RKO (cell line): ENCODE measurements around the gene HMGN4.
A peak's percentile ranks its signal among the peaks of the same experiment; 100 is the strongest.

Experiments
- DNase-seq: peaks from one replicate; pipeline ENCODE4 v3.0.0-alpha.2; 2016; ENCODE audit warnings: low spot score

Gene HMGN4

GRCh38 chr6:26537846-26538571 lies at the start of gene HMGN4:
HMGN4 (plus strand) TSS chr6:26538366; CDS start chr6:26545207, 6,841 bp downstream.
- peak; percentile 90 for DNase-seq

DNA sequence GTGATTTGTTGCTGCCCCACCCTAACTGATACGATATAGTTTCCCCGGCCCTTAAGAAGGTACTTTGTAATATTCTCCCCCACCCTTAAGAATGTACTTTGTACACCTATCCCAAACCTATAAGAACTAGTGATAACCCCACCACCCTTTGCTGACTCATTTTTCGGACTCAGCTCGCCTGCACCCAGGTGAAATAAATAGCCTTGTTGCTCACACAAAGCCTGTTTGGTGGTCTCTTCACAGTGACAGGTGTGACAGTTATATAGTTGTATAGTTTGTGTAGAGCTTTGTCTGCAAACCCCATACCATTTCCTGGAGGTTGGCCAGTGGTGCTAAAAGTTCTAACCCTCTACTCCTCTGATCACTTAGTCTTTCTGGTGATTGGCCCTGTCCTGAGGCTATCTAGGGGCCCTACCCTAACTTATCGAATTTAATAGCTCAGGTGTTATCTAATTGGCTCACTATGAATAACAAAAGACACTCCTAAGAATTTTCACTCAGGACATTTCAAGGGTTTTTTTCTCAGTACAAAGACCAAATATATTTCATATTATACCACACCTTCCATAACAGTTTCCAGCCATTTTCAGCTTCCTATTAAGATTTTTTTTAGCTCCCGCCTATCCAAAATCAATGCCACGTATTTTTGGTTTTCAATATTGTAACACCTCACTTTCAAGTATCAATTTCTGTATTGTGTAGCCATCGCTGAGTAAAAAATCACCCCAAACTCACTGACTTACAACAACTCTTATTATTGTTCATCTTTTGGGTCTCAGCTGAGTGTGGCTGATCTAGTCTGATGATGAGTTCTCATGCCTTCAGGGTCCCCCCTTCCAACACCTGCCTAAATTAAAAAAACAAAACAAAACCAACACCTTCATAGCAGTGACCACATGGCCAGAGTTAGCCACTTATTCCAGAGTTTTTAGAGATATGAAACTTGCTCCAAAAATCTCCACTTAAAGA lies 47.9 kb upstream of the HMGN4 start:
- DNase-seq = no peak

DNA sequence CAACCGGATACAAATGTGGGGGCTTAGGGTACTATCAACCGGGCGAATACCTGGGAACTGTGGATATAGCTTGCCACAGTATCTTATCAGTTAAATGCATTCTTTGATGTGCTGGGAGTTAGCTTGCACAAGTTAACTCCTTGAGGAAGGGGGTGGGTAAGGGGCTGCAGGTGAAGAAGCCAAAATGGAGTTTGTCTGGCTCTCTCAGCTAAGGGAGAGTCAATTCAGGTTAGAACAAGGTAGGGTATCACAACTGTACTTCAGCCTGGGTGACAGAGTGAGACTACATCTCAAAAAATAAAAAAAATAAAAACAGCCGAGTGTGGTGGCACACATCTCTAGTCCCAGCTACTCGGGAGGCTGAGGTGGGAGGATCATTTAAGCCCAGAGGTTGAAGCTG lies 46.6 kb upstream of the HMGN4 start:
- DNase-seq = no peak

DNA sequence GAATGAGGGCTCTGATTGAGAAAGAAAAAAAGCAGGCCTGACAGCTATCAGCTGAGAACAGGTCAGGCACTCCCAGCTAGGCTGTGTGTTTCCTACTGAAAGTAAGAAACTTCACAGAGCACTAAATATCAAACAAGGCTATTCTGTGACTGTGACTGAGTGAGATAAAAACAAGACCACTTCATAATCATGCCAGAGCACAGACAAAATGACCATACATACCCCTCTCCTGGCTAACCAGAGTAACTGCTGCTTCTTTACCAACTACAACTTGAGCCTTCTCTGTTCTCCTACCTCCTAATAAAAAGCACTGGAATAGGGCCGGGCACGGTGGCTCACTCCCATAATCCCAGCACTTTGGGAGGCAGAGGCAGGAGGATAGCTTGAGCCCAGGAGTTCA lies 44.9 kb upstream of the HMGN4 start:
- DNase-seq = peak; percentile 66

DNA sequence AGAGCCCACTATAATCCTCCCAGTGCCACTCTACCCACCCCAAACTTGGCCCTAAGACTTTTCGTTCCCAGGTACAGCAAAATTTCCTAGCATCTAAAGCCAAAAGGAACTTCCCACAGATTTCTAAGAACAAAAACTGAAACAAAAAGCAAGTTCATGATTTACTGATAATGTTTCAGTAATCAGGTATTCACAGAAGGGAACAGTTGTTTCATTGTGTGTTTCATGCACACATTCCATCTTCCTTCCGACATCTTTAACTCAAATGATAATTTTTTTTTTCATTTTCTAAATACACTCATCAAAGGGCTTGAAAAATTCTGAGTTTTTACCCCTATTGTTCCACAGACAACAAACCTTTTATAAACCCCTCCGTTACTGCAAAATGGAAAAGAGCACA lies 44.0 kb upstream of the HMGN4 start:
- DNase-seq = no peak

DNA sequence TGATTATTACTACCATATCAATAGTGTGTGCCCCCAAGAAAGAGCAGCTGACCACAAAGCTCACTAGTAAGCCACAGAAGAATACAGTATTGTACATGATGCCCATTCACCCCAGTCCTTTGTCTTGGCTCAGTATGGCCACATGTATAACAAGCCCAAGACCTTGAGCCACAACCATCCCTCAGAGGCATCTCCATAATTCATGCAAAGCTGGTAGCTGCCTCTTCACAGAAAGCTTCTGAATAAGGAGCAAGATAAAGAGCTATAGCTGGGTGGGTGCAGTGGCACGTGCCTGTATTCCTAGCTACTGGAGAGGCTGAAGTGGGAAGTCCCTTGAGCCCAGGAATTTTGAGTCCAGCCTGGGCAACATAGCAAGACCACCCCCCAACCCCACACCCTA lies 42.9 kb upstream of the HMGN4 start:
- no peak for DNase-seq

- DNase-seq = no peak
Measured at GRCh38 chr6:26497610-26498009, 40.6 kb upstream of the HMGN4 start.

DNA sequence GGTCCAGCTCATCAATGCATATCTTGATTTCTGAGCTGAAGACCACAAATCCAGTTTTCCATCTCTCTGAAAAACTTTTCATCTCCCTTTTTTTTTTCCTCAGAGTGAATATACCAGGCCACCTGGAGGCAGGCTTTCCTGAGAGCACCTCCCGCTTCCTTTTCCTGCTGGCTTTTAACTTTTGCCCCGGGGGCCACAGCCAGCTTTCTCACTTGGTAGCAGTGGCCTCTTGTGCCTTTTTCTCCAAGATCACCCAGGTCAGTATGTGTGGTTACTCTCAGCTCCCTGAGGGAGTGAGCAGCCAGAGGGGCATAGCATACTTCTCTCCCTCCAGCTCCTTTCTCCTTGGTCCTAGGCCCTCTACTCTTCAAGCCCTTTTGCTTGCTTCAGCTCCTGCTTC lies 38.1 kb upstream of the HMGN4 start, which contains the start of gene BTN1A1:
BTN1A1 (plus strand) TSS at position 202 of the 400 bp plus-strand sequence. CDS start 984 bp downstream, outside the sequence.
- DNase-seq = no peak

DNA sequence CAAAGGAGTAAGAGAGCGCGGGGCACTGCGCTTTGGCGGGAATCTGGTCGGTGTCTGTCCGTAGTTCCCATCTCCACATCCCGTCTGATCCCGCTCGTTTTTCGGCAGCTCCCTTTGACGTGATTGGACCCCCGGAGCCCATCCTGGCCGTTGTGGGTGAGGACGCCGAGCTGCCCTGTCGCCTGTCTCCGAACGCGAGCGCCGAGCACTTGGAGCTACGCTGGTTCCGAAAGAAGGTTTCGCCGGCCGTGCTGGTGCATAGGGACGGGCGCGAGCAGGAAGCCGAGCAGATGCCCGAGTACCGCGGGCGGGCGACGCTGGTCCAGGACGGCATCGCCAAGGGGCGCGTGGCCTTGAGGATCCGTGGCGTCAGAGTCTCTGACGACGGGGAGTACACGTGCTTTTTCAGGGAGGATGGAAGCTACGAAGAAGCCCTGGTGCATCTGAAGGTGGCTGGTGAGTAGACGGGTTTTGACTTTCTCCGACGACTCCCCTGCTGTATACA lies 36.6 kb upstream of the HMGN4 start:
- DNase-seq = no peak

- DNase-seq = no peak
Measured at GRCh38 chr6:26502165-26502564, 36.0 kb upstream of the HMGN4 start.

- no peak for DNase-seq
Measured at GRCh38 chr6:26502626-26503025, 35.5 kb upstream of the HMGN4 start.

DNA sequence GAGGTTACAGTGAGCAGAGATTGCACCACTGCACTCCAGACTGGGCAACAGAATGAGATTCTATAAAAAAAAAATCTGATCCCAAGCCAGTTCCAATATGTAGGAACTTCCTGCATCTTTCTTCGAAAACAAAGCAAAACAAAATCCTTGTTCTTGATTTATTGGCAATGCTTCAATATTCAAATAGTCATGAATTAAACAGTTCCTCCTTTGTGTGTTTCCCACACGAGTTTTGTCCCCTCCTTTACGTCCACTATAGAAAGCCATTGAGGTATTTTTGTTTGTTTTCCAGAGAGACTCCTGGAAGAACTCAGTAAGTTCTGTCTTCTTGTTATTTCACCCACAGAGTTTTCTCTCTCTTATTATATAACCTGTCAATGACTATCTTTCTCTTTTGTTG lies 30.5 kb upstream of the HMGN4 start:
- no peak for DNase-seq

DNA sequence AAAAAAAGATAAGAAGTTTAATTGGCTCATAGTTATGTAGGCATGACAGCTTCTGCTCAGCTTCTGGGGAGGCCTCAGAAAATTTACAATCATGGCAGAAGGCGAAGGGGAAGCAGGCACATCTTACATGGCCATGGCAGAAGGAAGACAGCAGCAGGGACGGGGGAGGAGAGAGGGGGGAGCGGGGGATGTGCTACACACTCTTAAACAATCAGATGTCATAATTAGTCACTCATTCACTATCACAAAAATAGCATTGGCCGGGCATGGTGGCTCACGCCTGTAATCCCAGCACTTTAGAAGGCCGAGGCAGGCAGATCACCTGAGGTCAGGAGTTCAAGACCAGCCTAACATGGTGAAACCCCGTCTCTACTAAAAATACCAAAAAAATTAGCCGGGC lies 27.1 kb upstream of the HMGN4 start:
- DNase-seq = peak; percentile 81

- DNase-seq = no peak
Measured at GRCh38 chr6:26514984-26515383, 23.2 kb upstream of the HMGN4 start.

DNA sequence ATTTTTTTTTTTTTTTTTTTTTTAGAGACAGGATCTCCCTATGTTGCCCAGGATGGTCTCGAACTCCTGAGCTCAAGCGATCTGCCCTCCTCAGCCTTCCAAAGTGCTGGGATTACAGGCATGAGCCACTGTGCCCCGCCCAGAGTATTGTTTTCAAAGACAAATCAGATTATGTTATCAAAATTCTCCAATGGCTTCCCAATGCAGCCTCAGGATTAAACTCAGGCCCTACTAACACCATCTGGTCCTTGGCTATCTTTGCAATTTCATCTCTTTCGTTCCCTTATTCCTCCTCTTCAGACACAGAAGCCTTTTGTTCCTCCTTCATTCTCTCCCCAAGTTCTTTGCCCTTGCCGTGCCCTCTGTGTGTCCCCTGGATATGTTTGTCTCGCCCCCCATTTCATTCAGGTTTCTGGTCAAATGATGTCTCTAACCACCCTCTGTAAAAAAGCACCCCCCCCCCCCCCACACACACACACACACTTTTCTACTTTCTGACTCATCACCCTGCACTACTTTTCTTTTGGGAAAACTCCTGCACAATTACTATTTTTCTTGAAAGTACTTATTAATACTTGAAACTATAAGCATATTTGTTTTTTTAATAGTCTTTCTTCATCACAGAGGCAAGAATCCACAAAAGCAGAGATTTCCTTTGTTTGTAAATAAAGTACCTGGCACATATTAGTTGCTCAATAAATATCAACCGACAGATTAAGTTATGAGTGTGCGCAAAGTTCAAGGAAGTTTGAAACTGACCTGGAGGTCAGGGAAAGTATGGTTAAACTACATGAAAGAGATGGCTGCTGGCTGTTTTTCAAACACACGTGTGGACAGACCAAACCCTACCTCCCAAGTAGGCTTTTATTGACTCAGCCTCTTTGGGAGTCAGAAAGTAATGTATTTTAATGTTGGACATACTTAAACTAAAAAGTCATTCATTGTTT lies 21.4 kb upstream of the HMGN4 start:
- no peak for DNase-seq

- no peak for DNase-seq
Measured at GRCh38 chr6:26519359-26519758, 18.8 kb upstream of the HMGN4 start.

DNA sequence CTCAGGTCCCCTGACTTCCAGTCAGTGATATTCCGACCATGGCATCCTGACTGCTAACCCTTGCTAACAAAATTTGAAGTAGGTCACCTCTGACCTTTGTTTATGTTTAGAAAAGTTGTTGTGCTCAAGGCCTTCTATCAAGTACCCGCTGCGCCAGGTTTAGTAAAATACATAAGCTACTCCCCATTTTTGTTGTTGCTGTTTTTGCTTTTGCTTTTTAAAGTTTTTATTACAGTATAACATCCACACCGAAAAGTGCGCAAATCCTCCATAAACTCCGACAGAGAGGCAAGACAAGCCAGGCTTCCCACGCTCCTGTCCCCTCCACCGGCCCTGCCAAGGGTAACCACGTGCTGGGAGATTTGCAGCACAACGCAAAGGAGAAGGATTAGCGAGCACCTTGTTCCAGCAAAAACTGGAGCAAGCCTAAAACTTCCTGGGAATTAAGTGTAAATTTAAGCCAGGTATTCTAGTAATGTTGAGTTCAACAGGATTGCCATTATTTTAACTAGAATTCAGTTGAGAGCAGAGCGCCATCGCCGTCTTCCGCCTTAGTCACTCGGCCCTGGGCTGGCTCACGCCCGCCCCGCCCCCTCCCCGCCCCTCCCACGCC lies 17.8 kb upstream of the HMGN4 start:
- no peak for DNase-seq

DNA sequence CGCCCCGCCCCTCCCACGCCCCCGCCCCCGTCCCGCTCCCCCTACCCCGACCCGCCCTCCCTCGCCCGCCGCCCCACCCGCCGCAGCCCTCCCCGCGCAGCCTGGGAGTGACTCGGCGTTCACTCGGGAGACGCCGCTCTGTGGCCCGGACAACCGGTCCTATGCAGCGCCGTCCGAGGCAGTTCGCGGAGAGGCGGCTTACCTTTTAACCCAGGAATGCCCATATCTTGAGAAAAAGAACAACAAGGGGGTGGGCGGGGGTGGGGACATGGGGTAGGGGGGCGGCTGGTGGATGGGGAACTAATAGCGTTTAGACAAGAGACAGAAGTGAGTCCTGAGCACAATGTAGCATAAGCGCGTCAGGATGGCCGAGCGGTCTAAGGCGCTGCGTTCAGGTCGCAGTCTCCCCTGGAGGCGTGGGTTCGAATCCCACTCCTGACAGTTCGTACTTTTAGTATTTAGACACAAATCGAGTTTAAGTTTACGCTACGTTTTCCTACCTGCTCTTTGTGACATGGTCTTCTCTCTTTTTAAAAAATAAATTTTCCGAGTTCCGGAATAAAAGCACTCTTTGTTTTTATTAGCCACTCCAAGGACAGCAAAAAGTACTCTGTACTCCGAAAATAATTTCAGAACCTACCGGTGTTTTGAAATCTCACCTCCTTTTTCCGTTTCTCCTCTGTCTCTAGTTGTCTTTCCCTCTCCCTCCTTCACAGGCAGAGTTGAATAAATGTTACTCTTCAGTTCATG lies 17.1 kb upstream of the HMGN4 start:
- peak; percentile 85 for DNase-seq

DNA sequence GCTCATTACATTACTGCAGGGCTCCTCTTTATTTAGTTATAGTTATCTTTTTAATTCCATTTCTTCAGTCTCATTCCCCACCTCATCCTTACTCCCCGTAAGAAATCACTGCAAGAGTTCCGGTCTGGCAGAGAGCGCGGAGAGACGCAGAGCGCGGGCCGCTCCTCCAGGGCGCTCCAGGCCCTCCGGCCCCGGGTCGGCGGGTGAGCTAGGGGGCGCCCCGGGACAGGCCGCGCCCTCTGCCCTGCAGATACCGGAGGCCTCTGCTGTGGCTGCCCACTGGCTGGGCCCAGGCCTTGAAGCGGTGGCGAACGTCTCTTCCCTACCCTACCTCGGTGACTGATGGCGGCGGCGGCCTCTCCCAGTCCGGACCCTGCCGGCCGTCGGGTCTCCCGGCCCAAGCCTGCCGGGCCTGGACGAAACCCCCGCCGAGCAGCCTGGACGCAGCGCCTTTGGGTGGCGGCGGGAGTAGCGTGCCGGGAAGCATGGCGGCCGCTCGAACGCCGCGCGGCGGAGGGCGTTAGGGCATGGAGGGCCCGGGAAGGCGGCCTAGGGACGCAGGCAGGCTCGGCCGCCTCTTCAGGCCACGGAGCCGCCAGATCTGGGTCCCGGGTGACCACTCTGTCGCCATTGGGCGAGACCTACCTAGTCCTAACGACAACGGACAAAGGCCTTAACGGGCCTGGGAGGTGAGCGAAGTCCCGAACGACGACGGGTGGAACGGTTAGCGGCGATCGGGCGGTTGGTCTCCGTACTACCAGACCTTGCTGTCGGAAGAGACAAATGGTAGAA lies 16.4 kb upstream of the HMGN4 start:
- no peak for DNase-seq
